GM23338 (cell line): ENCODE results near the gene RARG. TPM values are rescaled to one million over a fixed set of nuclear protein-coding genes. Genes with fewer than 3 reads are reported as not detected.

ENCODE experiments used
- ATAC-seq: fragments of 200-7000 bp; cut with Tn5 transposase; 3 replicates; pipeline ENCODE4 v1.9.1; 2020
- DNase-seq: peaks from one replicate; pipeline ENCODE4 v3.0.0-alpha.2; 2015; ENCODE audit warnings: low spot score
- H2AFZ ChIP-seq: fragments of 200-600 bp; sonication (generic); 2 replicates; pipeline ENCODE4 v1.8.0; 2016; ENCODE audit warnings: antibody characterized with exemption, mild to moderate bottlenecking, moderate library complexity
- H3F3A ChIP-seq: fragments of 200-600 bp; sonication (generic); replicated peaks from 2 replicates; pipeline ENCODE4 v1.8.0; 2017; ENCODE audit warnings: antibody characterized with exemption, mixed run types, low read depth
- H3K27ac ChIP-seq: fragments of 200-600 bp; sonication (generic); 2 replicates; pipeline ENCODE4 v1.6.1; 2016; ENCODE audit warnings: low read depth
- H3K27me3 ChIP-seq: fragments of 200-600 bp; sonication (generic); 2 replicates; pipeline ENCODE4 v1.8.0; 2016; ENCODE audit warnings: mild to moderate bottlenecking, mixed run types, moderate library complexity; ENCODE audit not compliant: insufficient read depth
- H3K36me3 ChIP-seq: fragments of 200-600 bp; sonication (generic); 2 replicates; pipeline ENCODE4 v1.8.0; 2016; ENCODE audit warnings: mild to moderate bottlenecking; ENCODE audit not compliant: insufficient read depth
- H3K4me1 ChIP-seq: fragments of 200-600 bp; sonication (generic); 2 replicates; pipeline ENCODE4 v1.8.0; 2016; ENCODE audit warnings: mild to moderate bottlenecking, moderate library complexity; ENCODE audit not compliant: insufficient read depth
- H3K4me2 ChIP-seq: fragments of 200-600 bp; sonication (generic); 2 replicates; pipeline ENCODE4 v1.7.1; 2017; ENCODE audit warnings: mixed run types
- H3K4me3 ChIP-seq: fragments of 200-600 bp; sonication (generic); 2 replicates; pipeline ENCODE4 v1.6.1; 2016; ENCODE audit warnings: mixed run types
- H3K79me2 ChIP-seq: fragments of 200-600 bp; sonication (generic); replicated peaks from 2 replicates; pipeline ENCODE4 v1.8.0; 2017; ENCODE audit warnings: mild to moderate bottlenecking; ENCODE audit not compliant: insufficient read depth
- H3K9me2 ChIP-seq: fragments of 200-600 bp; sonication (generic); 2 replicates; pipeline ENCODE4 v1.8.0; 2017; ENCODE audit not compliant: insufficient read depth
- H4K20me1 ChIP-seq: fragments of 200-600 bp; sonication (generic); replicated peaks from 2 replicates; pipeline ENCODE4 v1.8.0; 2017; ENCODE audit warnings: mild to moderate bottlenecking; ENCODE audit not compliant: insufficient read depth
- H3K27ac Mint-ChIP-seq: 2 replicates; pipeline ENCODE4 v1.8.0; 2020; ENCODE audit warnings: inconsistent platforms, mild to moderate bottlenecking, moderate library complexity, mixed read lengths
- H3K27me3 Mint-ChIP-seq: 3 replicates; pipeline ENCODE4 v1.8.0; 2022; ENCODE audit warnings: low read depth, mild to moderate bottlenecking, moderate library complexity, mixed read lengths, inconsistent platforms; ENCODE audit not compliant: insufficient read depth, poor library complexity
- H3K36me3 Mint-ChIP-seq: 3 replicates; pipeline ENCODE4 v1.8.0; 2021; ENCODE audit warnings: low read depth, mild to moderate bottlenecking, inconsistent platforms, moderate library complexity, mixed read lengths
- H3K4me1 Mint-ChIP-seq: 3 replicates; pipeline ENCODE4 v1.8.0; 2020; ENCODE audit warnings: mild to moderate bottlenecking, inconsistent platforms, mixed read lengths
- H3K4me3 Mint-ChIP-seq: 3 replicates; pipeline ENCODE4 v1.8.0; 2021; ENCODE audit warnings: moderate library complexity, mild to moderate bottlenecking, inconsistent platforms, mixed read lengths
- H3K9me3 Mint-ChIP-seq: 3 replicates; pipeline ENCODE4 v1.8.0; 2020; ENCODE audit warnings: moderate library complexity, mild to moderate bottlenecking, inconsistent platforms, mixed read lengths
- CREB1 ChIP-seq: fragments of 250-450 bp; sonication (Bioruptor Pico); IDR thresholded peaks from 2 replicates; pipeline ENCODE4 v1.5.0; 2020; ENCODE audit warnings: low read depth, mild to moderate bottlenecking, moderate library complexity
- EZH2 ChIP-seq: fragments of 200-600 bp; sonication (generic); IDR thresholded peaks from one replicate; pipeline ENCODE4 v1.8.0; 2017; ENCODE audit warnings: antibody characterized with exemption, mild to moderate bottlenecking, low read depth; ENCODE audit not compliant: unreplicated experiment
- EZH2phosphoT487 ChIP-seq: fragments of 200-600 bp; sonication (generic); IDR thresholded peaks from one replicate; pipeline ENCODE4 v1.8.1; 2018; ENCODE audit warnings: antibody characterized with exemption; ENCODE audit not compliant: unreplicated experiment
- JUNB ChIP-seq: IDR thresholded peaks from one replicate; pipeline ENCODE4 v1.6.1; 2016; ENCODE audit warnings: antibody characterized with exemption; ENCODE audit not compliant: unreplicated experiment
- NANOG ChIP-seq: IDR thresholded peaks from 2 replicates; pipeline ENCODE4 v1.6.1; 2016; ENCODE audit warnings: antibody characterized with exemption, borderline replicate concordance
- POLR2AphosphoS5 ChIP-seq: IDR thresholded peaks from 2 replicates; pipeline ENCODE4 v1.6.1; 2016; ENCODE audit warnings: antibody characterized with exemption, low read depth
- STAT1 ChIP-seq: IDR thresholded peaks from one replicate; pipeline ENCODE4 v1.6.1; 2016; ENCODE audit warnings: antibody characterized with exemption; ENCODE audit not compliant: unreplicated experiment
- ZNF114 ChIP-seq: fragments of 250-450 bp; sonication (Bioruptor Pico); IDR thresholded peaks from 2 replicates; pipeline ENCODE4 v1.5.0; 2020; ENCODE audit warnings: mild to moderate bottlenecking, moderate library complexity
- ZNF331 ChIP-seq: fragments of 250-450 bp; sonication (Bioruptor Pico); IDR thresholded peaks from 2 replicates; pipeline ENCODE4 v1.5.0; 2020; ENCODE audit warnings: low read depth, mild to moderate bottlenecking, moderate library complexity
- polyA plus RNA-seq: library from polyadenylated mRNA; unstranded; fragments of >200 nt; fragmentation: Nextera tagmentation; extraction: Ambion mirVana; gene quantifications from 2 replicates; pipeline ENCODE4 v1.2.1, GENCODE V29; 2016
- total RNA-seq: library from RNA; depleted of rRNA; stranded (reverse); fragments of >200 nt; shearing (Covaris generic); gene quantifications from 2 replicates; pipeline ENCODE4 v1.2.3, GENCODE V29; 2014
- TF ChIP-seq, protein P1 (sequence below): fragments of 250-450 bp; sonication (Bioruptor Pico); IDR thresholded peaks from 2 replicates; pipeline ENCODE4 v1.5.0; 2020; ENCODE audit warnings: mild to moderate bottlenecking, moderate library complexity
- TF ChIP-seq, protein P2 (sequence below): IDR thresholded peaks from 2 replicates; pipeline ENCODE4 v1.6.1; 2016; ENCODE audit warnings: antibody characterized with exemption
- TF ChIP-seq, protein P3 (sequence below): IDR thresholded peaks from one replicate; pipeline ENCODE4 v1.6.1; 2018; ENCODE audit warnings: antibody characterized with exemption; ENCODE audit not compliant: unreplicated experiment
- TF ChIP-seq, protein P4 (sequence below), 2 experiments: fragments of 200-600 bp in 1 of 2; sonication (generic) in 1 of 2; conservative IDR thresholded peaks; 2 replicates each; pipeline versions ENCODE4 v1.5.1 to v1.6.1; 2016 to 2017; ENCODE audit warnings: antibody characterized with exemption in 2 of 2, low read depth in 2 of 2, mild to moderate bottlenecking in 2 of 2, moderate library complexity in 1 of 2

Gene RARG
- total and polyA plus RNA-seq, 2 experiments from 2014 or later = 18.5 to 50.2 TPM

DNA sequence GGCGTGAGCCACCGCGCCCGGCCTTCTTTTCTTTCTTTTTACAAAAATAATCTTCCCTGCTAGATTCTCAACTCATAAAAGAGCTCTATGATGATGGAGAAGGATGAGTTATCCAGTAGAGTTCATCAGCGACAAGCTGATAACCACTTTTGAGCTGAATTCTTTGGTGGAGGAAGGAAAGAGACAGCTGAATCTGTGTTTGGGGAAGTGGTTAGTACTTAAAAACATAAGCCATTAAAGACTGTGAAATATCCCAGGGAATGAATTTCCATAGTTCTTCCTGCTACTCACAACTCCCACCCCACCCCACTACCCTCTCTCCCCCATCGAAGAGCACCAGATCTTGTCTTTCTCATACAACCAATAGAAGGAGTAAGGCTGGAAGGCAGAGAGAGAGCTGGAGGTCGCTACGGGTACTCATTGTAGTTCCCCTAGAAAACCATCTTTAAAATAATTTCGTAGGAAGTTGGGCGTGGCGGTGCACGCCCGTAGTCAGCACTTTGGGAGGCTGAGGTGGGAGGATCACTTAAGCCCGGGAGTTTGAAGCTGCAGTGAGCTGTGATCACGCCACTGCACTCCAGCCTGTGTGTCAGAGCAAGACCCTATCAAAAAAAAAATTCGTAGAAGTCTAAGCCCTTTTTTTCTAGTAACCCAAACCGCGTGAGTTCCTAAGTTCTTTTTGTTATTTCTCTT, 35.4 kb upstream of the RARG start:
- H3K4me3 ChIP-seq = peak overlapping the region; percentile 96
- H3K4me1 ChIP-seq = peaks cover 12% of the 10 kb centered on the region
- H3K4me1 Mint-ChIP-seq = peaks cover 29% of the 10 kb centered on the region
- no peak overlapping the region for H3K27ac Mint-ChIP-seq
- no peaks in the 10 kb centered on the region for H3K27me3 ChIP-seq
- peaks cover 21% of the 10 kb centered on the region; the same call in 1 of the 2 replicates for H3K79me2 ChIP-seq
- peaks cover 33% of the 10 kb centered on the region for H3K36me3 Mint-ChIP-seq
- 0 out of 2 replicates have a peak, but pooled peaks cover 13% of the 10 kb centered on the region for H3F3A ChIP-seq
- H3K9me2 ChIP-seq = no peaks in the 10 kb centered on the region
- peak overlapping the region; percentile 96 for H3K4me3 Mint-ChIP-seq
- H3K4me2 ChIP-seq = peak overlapping the region; percentile 97
- DNase-seq (no peak), ATAC-seq (peak; percentile 8)
- H3K27ac ChIP-seq = no peak overlapping the region
- 0 out of 2 replicates have a peak, but pooled peaks cover 4% of the 10 kb centered on the region for H3K36me3 ChIP-seq
- H2AFZ ChIP-seq = peak overlapping the region; percentile 84
- H3K9me3 Mint-ChIP-seq = no peaks in the 10 kb centered on the region; the same call in 2 of the 3 replicates
- no peak for TF ChIP-seq STAT1
- TF ChIP-seq EZH2phosphoT487 = no peak
- TF ChIP-seq, protein P1, sequence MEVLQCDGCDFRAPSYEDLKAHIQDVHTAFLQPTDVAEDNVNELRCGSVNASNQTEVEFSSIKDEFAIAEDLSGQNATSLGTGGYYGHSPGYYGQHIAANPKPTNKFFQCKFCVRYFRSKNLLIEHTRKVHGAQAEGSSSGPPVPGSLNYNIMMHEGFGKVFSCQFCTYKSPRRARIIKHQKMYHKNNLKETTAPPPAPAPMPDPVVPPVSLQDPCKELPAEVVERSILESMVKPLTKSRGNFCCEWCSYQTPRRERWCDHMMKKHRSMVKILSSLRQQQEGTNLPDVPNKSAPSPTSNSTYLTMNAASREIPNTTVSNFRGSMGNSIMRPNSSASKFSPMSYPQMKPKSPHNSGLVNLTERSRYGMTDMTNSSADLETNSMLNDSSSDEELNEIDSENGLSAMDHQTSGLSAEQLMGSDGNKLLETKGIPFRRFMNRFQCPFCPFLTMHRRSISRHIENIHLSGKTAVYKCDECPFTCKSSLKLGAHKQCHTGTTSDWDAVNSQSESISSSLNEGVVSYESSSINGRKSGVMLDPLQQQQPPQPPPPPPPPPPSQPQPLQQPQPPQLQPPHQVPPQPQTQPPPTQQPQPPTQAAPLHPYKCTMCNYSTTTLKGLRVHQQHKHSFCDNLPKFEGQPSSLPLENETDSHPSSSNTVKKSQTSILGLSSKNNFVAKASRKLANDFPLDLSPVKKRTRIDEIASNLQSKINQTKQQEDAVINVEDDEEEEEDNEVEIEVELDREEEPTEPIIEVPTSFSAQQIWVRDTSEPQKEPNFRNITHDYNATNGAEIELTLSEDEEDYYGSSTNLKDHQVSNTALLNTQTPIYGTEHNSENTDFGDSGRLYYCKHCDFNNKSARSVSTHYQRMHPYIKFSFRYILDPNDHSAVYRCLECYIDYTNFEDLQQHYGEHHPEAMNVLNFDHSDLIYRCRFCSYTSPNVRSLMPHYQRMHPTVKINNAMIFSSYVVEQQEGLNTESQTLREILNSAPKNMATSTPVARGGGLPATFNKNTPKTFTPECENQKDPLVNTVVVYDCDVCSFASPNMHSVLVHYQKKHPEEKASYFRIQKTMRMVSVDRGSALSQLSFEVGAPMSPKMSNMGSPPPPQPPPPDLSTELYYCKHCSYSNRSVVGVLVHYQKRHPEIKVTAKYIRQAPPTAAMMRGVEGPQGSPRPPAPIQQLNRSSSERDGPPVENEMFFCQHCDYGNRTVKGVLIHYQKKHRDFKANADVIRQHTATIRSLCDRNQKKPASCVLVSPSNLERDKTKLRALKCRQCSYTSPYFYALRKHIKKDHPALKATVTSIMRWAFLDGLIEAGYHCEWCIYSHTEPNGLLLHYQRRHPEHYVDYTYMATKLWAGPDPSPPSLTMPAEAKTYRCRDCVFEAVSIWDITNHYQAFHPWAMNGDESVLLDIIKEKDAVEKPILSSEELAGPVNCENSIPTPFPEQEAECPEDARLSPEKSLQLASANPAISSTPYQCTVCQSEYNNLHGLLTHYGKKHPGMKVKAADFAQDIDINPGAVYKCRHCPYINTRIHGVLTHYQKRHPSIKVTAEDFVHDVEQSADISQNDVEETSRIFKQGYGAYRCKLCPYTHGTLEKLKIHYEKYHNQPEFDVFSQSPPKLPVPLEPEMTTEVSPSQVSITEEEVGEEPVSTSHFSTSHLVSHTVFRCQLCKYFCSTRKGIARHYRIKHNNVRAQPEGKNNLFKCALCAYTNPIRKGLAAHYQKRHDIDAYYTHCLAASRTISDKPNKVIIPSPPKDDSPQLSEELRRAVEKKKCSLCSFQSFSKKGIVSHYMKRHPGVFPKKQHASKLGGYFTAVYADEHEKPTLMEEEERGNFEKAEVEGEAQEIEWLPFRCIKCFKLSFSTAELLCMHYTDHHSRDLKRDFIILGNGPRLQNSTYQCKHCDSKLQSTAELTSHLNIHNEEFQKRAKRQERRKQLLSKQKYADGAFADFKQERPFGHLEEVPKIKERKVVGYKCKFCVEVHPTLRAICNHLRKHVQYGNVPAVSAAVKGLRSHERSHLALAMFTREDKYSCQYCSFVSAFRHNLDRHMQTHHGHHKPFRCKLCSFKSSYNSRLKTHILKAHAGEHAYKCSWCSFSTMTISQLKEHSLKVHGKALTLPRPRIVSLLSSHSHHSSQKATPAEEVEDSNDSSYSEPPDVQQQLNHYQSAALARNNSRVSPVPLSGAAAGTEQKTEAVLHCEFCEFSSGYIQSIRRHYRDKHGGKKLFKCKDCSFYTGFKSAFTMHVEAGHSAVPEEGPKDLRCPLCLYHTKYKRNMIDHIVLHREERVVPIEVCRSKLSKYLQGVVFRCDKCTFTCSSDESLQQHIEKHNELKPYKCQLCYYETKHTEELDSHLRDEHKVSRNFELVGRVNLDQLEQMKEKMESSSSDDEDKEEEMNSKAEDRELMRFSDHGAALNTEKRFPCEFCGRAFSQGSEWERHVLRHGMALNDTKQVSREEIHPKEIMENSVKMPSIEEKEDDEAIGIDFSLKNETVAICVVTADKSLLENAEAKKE (CRISPR knock-in tag) = no peak
- no peak for TF ChIP-seq POLR2AphosphoS5
- no peak for TF ChIP-seq ZNF331
- TF ChIP-seq, protein P2, sequence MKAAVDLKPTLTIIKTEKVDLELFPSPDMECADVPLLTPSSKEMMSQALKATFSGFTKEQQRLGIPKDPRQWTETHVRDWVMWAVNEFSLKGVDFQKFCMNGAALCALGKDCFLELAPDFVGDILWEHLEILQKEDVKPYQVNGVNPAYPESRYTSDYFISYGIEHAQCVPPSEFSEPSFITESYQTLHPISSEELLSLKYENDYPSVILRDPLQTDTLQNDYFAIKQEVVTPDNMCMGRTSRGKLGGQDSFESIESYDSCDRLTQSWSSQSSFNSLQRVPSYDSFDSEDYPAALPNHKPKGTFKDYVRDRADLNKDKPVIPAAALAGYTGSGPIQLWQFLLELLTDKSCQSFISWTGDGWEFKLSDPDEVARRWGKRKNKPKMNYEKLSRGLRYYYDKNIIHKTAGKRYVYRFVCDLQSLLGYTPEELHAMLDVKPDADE = no peak
- TF ChIP-seq NANOG = no peak
- TF ChIP-seq EZH2 = no peak
- TF ChIP-seq CREB1 (CRISPR knock-in tag) = no peak
- no peak for TF ChIP-seq JUNB
- no peak for TF ChIP-seq ZNF114 (CRISPR knock-in tag)
- TF ChIP-seq, protein P3, sequence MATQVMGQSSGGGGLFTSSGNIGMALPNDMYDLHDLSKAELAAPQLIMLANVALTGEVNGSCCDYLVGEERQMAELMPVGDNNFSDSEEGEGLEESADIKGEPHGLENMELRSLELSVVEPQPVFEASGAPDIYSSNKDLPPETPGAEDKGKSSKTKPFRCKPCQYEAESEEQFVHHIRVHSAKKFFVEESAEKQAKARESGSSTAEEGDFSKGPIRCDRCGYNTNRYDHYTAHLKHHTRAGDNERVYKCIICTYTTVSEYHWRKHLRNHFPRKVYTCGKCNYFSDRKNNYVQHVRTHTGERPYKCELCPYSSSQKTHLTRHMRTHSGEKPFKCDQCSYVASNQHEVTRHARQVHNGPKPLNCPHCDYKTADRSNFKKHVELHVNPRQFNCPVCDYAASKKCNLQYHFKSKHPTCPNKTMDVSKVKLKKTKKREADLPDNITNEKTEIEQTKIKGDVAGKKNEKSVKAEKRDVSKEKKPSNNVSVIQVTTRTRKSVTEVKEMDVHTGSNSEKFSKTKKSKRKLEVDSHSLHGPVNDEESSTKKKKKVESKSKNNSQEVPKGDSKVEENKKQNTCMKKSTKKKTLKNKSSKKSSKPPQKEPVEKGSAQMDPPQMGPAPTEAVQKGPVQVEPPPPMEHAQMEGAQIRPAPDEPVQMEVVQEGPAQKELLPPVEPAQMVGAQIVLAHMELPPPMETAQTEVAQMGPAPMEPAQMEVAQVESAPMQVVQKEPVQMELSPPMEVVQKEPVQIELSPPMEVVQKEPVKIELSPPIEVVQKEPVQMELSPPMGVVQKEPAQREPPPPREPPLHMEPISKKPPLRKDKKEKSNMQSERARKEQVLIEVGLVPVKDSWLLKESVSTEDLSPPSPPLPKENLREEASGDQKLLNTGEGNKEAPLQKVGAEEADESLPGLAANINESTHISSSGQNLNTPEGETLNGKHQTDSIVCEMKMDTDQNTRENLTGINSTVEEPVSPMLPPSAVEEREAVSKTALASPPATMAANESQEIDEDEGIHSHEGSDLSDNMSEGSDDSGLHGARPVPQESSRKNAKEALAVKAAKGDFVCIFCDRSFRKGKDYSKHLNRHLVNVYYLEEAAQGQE = no peak
- TF ChIP-seq, protein P4, sequence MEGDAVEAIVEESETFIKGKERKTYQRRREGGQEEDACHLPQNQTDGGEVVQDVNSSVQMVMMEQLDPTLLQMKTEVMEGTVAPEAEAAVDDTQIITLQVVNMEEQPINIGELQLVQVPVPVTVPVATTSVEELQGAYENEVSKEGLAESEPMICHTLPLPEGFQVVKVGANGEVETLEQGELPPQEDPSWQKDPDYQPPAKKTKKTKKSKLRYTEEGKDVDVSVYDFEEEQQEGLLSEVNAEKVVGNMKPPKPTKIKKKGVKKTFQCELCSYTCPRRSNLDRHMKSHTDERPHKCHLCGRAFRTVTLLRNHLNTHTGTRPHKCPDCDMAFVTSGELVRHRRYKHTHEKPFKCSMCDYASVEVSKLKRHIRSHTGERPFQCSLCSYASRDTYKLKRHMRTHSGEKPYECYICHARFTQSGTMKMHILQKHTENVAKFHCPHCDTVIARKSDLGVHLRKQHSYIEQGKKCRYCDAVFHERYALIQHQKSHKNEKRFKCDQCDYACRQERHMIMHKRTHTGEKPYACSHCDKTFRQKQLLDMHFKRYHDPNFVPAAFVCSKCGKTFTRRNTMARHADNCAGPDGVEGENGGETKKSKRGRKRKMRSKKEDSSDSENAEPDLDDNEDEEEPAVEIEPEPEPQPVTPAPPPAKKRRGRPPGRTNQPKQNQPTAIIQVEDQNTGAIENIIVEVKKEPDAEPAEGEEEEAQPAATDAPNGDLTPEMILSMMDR (conservative IDR thresholded peaks at IDR 0.05; ENCODE audit: low read depth in 2 of 2) = no peak
- peaks cover 23% of the 10 kb centered on the region for H3K27me3 Mint-ChIP-seq
- 0 out of 2 replicates have a peak, but pooled peaks cover 6% of the 10 kb centered on the region for H4K20me1 ChIP-seq
